Fibroblast of gingiva (primary cell): ENCODE data around the gene RGS12.

ENCODE experiments used
- DNase-seq: peaks from one replicate; pipeline ENCODE4 v3.0.0-alpha.2; 2011; ENCODE audit warnings: low read depth

RGS12 gene

GRCh38 chr4:3312362-3312761 is 19.5 kb downstream of the RGS12 start:
- DNase-seq, result no peak

GRCh38 chr4:3313139-3313538 is 20.3 kb downstream of the RGS12 start:
- DNase-seq, result no peak

- DNase-seq, result no peak
Observed at GRCh38 chr4:3313556-3314228, 20.9 kb downstream of the RGS12 start.

DNA sequence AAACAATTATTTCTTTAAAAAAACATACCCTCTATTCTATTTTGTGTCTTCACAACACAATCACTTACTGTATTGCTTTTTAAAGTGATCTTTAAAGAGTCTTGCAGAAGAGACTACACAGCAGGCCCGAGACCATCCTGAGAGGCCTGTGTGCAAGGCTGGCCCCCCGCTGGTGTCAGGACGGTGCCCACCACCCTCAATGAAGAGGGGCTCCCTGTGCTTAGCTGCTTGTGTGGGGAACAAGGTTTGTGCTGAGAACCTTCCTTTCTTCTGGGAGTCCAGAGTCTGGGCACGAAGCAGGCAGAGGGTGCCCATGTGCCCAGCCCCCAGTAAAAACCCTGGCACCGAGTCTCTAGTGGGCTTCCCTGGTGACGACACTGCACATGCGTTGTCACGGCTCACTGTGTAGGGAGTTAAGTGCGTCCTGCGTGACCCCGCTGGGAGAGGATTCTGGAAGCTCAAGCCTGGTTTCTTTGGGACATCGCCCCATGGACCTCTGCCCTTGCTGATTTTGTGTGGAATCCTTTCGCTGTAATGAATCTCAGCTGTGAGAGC is 22.0 kb downstream of the RGS12 start:
- no peak for DNase-seq

GRCh38 chr4:3315566-3315965 is 22.7 kb downstream of the RGS12 start:
- DNase-seq, result no peak

- no peak for DNase-seq
Observed at GRCh38 chr4:3316146-3316545, 23.3 kb downstream of the RGS12 start.

DNA sequence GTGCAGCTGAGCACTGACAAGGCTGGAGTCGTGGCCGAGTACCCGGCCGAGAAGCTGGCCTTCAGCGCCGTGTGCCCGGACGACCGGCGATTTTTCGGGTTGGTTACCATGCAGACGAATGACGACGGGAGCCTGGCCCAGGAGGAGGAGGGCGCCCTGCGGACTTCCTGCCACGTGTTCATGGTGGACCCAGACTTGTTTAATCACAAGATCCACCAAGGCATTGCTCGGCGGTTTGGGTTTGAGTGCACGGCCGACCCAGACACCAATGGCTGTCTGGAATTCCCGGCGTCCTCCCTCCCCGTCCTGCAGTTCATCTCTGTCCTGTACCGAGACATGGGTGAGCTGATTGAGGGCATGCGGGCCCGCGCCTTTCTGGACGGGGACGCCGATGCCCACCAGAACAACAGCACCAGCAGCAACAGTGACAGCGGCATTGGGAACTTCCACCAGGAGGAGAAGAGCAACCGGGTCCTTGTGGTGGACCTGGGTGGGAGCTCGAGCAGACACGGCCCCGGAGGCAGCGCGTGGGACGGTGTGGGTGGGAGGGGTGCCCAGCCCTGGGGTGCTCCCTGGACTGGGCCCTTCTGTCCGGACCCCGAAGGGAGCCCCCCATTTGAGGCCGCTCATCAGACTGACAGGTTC is 24.3 kb downstream of the RGS12 start:
- DNase-seq, result no peak

- DNase-seq, result no peak
Observed at GRCh38 chr4:3317656-3318211, 24.9 kb downstream of the RGS12 start.

DNA sequence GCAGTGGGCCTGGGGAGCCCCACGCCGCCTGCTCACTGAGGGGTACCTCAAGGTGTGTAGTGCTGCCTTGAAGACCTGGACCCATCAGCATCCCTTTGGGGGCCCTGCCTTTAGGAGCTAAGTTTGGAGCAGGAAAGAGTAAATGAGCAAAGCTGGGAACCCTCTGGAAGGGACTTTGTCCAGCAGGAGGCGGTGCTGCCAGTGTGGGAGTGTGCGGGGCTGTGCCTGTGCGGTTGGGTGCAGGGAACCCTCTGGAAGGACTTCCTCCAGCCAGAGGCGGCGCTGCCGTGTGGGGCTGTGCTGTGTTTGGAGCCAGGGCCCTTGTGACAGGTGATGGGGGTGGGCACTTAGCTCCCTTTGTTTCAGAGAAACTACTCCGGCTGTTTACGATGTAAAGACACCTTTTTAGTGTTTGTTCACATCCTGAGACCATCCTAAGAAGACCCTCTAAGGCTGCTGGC is 25.8 kb downstream of the RGS12 start:
- DNase-seq, result no peak

DNA sequence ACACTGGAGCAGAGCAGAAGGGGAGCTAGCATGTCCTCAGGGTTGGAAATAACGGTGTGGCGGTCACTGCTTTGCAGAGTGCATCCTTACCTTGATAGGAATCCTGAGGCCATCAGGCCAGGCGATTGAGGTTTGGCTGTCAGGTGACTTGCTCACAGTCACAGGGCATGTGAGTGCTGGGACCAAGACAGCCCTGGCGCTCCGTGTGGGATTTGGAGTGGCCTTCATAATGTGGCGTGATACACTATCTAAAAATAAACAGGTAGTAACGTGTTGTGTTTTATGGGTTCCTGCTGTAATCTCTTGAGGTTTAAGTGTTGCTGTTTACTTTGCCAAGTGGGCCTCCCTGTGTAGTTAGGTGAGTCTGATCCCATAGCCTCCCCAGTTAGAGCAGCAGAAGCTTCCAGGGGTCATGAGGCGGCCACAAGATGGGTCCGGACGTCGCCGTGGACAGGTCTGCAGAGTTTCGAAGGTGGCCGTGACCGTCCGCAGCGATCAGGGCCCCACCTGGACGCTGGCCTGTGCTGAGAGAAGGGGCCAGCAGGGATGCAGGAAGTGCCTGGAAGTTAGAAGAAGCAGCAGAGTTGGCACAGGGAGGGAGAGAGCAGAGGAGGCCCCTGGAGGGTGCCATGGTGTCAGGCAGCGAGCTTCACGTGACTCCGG is 27.7 kb downstream of the RGS12 start:
- DNase-seq, result no peak

GRCh38 chr4:3321295-3321889 is 28.6 kb downstream of the RGS12 start:
- DNase-seq, result peak; percentile 80

DNA sequence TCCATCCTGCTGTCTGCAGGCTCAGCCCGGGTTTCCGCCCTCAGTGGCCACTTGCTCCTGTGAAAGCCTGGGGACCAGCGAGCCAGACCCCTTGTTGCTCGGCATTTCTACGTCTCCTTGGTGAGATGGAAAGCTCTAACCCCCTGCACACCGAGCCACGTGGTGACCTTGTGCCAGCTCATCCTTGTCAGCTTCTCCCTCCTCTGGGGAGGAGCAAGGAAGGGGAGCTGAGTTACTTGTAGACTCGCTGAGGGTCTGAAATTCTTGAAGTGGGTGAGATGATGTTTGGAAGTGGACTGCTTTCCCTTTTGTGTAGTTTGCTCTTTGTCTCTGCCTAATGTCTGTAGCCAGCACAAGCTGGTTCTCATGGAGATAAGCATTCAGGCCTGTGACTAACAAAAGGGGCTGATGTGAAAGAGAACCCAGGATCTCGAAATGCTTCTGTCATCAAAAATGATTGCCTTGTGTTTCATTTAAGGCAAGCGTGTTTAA is 29.3 kb downstream of the RGS12 start:
- peak; percentile 40 for DNase-seq

DNA sequence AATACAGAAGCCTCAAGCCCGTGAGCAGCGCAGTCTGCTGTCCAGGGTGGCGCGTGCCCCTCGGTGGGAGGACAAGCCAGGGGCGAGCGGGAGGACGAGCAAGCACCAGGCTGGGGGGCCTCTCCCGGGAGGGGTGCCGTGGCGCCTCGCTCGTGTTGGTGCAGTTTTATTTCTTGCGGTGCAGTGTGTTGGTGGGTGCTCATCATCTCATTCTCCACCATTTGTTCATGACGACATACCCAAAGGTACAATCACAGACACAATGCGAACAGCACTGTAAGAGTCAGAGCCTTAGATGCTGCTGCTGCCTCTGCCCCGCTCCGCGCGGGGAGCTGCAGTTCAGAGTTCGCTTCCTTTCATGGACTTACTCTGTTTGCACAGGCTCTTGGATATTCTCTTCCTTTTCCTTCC is 30.3 kb downstream of the RGS12 start:
- DNase-seq, result no peak

DNA sequence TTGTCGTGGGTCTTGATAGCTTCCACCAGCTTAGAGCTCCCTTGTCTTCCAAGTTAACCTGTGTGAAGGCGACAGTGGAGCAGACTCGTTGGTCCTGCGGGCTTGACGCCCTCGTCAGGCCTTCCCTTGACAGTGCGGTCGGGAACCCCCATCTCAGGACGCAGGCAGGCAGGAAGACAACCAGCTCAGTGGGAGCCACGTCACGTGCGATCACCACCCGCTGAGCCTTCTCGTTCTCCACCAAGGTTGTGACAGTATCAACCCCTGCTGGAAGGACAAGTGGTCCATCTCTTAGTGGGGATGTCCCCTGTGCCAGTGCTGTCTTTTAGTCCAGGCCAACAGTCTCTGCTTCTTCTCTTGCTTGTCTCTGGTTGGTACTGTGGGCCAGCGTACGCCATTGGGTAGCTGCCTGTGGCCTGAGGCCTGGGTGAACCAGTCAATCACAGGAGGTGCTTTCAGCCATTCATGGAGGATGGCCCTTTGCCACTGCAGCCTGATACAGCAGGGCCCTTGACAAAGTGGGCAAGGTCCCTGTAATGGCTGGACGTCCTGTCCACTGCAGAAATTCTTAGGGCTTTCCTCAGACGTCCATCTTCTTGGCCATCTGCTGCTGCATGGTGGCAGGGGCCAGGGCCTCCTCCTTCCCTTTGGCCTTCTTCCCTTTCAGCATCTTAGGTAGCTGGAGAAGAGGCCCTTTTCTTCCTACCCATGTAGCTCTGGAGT is 31.4 kb downstream of the RGS12 start:
- DNase-seq, result no peak

GRCh38 chr4:3328814-3329663 is 36.2 kb downstream of the RGS12 start:
- no peak for DNase-seq

- no peak for DNase-seq
Observed at GRCh38 chr4:3329887-3330286, 37.1 kb downstream of the RGS12 start.

GRCh38 chr4:3330707-3331106 is 37.9 kb downstream of the RGS12 start:
- DNase-seq, result no peak

DNA sequence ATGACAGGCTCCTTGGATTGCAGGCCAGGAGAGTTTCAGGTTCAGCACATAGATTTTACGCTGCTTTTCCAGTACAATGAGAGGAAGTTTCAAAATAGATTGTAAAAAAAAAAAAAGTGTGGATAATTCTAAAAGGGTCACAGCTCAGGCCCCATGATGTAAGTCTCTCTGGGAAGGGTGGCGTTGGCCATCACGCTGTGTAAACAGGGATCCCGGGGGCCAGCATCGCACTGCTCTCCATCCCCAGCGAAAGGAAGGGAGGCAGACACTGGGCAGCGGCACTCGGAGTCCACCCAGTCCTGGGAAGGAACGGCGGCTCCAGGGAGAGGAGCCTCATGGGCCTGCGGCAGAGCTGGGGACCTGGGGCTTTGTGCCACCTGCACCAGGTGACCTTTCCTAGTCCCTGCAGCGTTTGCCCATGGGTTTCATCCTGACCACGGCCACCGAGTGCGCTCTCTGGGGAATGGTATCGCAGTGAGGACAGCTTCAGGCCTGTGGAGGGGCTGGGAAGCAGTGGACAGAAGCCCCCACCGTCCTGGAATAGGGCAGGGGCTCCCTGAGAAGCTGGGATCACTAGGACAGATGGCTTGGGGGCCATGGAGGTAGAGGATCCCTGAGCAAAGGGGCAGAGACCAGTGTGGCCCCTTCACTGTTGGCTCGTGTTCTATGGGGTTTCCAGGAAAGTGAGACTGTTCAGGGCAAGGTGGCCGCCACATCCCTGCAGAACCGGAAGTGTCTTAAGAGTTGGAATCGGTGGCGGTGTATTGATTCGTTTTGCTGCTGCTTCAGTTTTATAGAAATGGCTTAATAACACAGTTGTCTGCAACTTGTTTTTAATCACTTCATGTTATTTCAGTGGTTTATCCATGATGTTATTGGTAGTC is 38.9 kb downstream of the RGS12 start:
- no peak for DNase-seq

GRCh38 chr4:3332498-3332897 is 39.7 kb downstream of the RGS12 start:
- DNase-seq, result no peak
